GM23338 (cell line): ENCODE results near the gene ELL2. TPM values are rescaled to one million over a fixed set of nuclear protein-coding genes. Genes with fewer than 3 reads are reported as not detected.

ENCODE experiments used
- ATAC-seq: fragments of 200-7000 bp; cut with Tn5 transposase; 3 replicates; pipeline ENCODE4 v1.9.1; 2020
- DNase-seq: peaks from one replicate; pipeline ENCODE4 v3.0.0-alpha.2; 2015; ENCODE audit warnings: low spot score
- H2AFZ ChIP-seq: fragments of 200-600 bp; sonication (generic); 2 replicates; pipeline ENCODE4 v1.8.0; 2016; ENCODE audit warnings: antibody characterized with exemption, mild to moderate bottlenecking, moderate library complexity
- H3F3A ChIP-seq: fragments of 200-600 bp; sonication (generic); replicated peaks from 2 replicates; pipeline ENCODE4 v1.8.0; 2017; ENCODE audit warnings: antibody characterized with exemption, mixed run types, low read depth
- H3K27ac ChIP-seq: fragments of 200-600 bp; sonication (generic); 2 replicates; pipeline ENCODE4 v1.6.1; 2016; ENCODE audit warnings: low read depth
- H3K27me3 ChIP-seq: fragments of 200-600 bp; sonication (generic); 2 replicates; pipeline ENCODE4 v1.8.0; 2016; ENCODE audit warnings: mild to moderate bottlenecking, mixed run types, moderate library complexity; ENCODE audit not compliant: insufficient read depth
- H3K36me3 ChIP-seq: fragments of 200-600 bp; sonication (generic); 2 replicates; pipeline ENCODE4 v1.8.0; 2016; ENCODE audit warnings: mild to moderate bottlenecking; ENCODE audit not compliant: insufficient read depth
- H3K4me1 ChIP-seq: fragments of 200-600 bp; sonication (generic); 2 replicates; pipeline ENCODE4 v1.8.0; 2016; ENCODE audit warnings: mild to moderate bottlenecking, moderate library complexity; ENCODE audit not compliant: insufficient read depth
- H3K4me2 ChIP-seq: fragments of 200-600 bp; sonication (generic); 2 replicates; pipeline ENCODE4 v1.7.1; 2017; ENCODE audit warnings: mixed run types
- H3K4me3 ChIP-seq: fragments of 200-600 bp; sonication (generic); 2 replicates; pipeline ENCODE4 v1.6.1; 2016; ENCODE audit warnings: mixed run types
- H3K79me2 ChIP-seq: fragments of 200-600 bp; sonication (generic); replicated peaks from 2 replicates; pipeline ENCODE4 v1.8.0; 2017; ENCODE audit warnings: mild to moderate bottlenecking; ENCODE audit not compliant: insufficient read depth
- H3K9me2 ChIP-seq: fragments of 200-600 bp; sonication (generic); 2 replicates; pipeline ENCODE4 v1.8.0; 2017; ENCODE audit not compliant: insufficient read depth
- H4K20me1 ChIP-seq: fragments of 200-600 bp; sonication (generic); replicated peaks from 2 replicates; pipeline ENCODE4 v1.8.0; 2017; ENCODE audit warnings: mild to moderate bottlenecking; ENCODE audit not compliant: insufficient read depth
- H3K27ac Mint-ChIP-seq: 2 replicates; pipeline ENCODE4 v1.8.0; 2020; ENCODE audit warnings: inconsistent platforms, mild to moderate bottlenecking, moderate library complexity, mixed read lengths
- H3K27me3 Mint-ChIP-seq: 3 replicates; pipeline ENCODE4 v1.8.0; 2022; ENCODE audit warnings: low read depth, mild to moderate bottlenecking, moderate library complexity, mixed read lengths, inconsistent platforms; ENCODE audit not compliant: insufficient read depth, poor library complexity
- H3K36me3 Mint-ChIP-seq: 3 replicates; pipeline ENCODE4 v1.8.0; 2021; ENCODE audit warnings: low read depth, mild to moderate bottlenecking, inconsistent platforms, moderate library complexity, mixed read lengths
- H3K4me1 Mint-ChIP-seq: 3 replicates; pipeline ENCODE4 v1.8.0; 2020; ENCODE audit warnings: mild to moderate bottlenecking, inconsistent platforms, mixed read lengths
- H3K4me3 Mint-ChIP-seq: 3 replicates; pipeline ENCODE4 v1.8.0; 2021; ENCODE audit warnings: moderate library complexity, mild to moderate bottlenecking, inconsistent platforms, mixed read lengths
- H3K9me3 Mint-ChIP-seq: 3 replicates; pipeline ENCODE4 v1.8.0; 2020; ENCODE audit warnings: moderate library complexity, mild to moderate bottlenecking, inconsistent platforms, mixed read lengths
- CREB1 ChIP-seq: fragments of 250-450 bp; sonication (Bioruptor Pico); IDR thresholded peaks from 2 replicates; pipeline ENCODE4 v1.5.0; 2020; ENCODE audit warnings: low read depth, mild to moderate bottlenecking, moderate library complexity
- CTCF ChIP-seq, 2 experiments: fragments of 200-600 bp in 1 of 2; sonication (generic) in 1 of 2; conservative IDR thresholded peaks; 2 replicates each; pipeline versions ENCODE4 v1.5.1 to v1.6.1; 2016 to 2017; ENCODE audit warnings: antibody characterized with exemption in 2 of 2, low read depth in 2 of 2, mild to moderate bottlenecking in 2 of 2, moderate library complexity in 1 of 2
- EZH2 ChIP-seq: fragments of 200-600 bp; sonication (generic); IDR thresholded peaks from one replicate; pipeline ENCODE4 v1.8.0; 2017; ENCODE audit warnings: antibody characterized with exemption, mild to moderate bottlenecking, low read depth; ENCODE audit not compliant: unreplicated experiment
- EZH2phosphoT487 ChIP-seq: fragments of 200-600 bp; sonication (generic); IDR thresholded peaks from one replicate; pipeline ENCODE4 v1.8.1; 2018; ENCODE audit warnings: antibody characterized with exemption; ENCODE audit not compliant: unreplicated experiment
- JUNB ChIP-seq: IDR thresholded peaks from one replicate; pipeline ENCODE4 v1.6.1; 2016; ENCODE audit warnings: antibody characterized with exemption; ENCODE audit not compliant: unreplicated experiment
- ZNF462 ChIP-seq: fragments of 250-450 bp; sonication (Bioruptor Pico); IDR thresholded peaks from 2 replicates; pipeline ENCODE4 v1.5.0; 2020; ENCODE audit warnings: mild to moderate bottlenecking, moderate library complexity
- polyA plus RNA-seq: library from polyadenylated mRNA; unstranded; fragments of >200 nt; fragmentation: Nextera tagmentation; extraction: Ambion mirVana; gene quantifications from 2 replicates; pipeline ENCODE4 v1.2.1, GENCODE V29; 2016
- total RNA-seq: library from RNA; depleted of rRNA; stranded (reverse); fragments of >200 nt; shearing (Covaris generic); gene quantifications from 2 replicates; pipeline ENCODE4 v1.2.3, GENCODE V29; 2014

ELL2 gene
- total and polyA plus RNA-seq, 2 experiments from 2014 or later = 7.4 to 32.6 TPM

- TF ChIP-seq ZNF462 = no peak
- TF ChIP-seq CREB1 (CRISPR knock-in tag) = no peak
These were observed 24.4 kb upstream of the ELL2 start (continued) for GRCh38 chr5:95986001-95986400.

- H3K4me2 ChIP-seq = no peak overlapping the region
- no peaks in the 10 kb centered on the region for H3K36me3 Mint-ChIP-seq
- ATAC-seq = no peak
- H3K4me1 Mint-ChIP-seq = peaks cover 2% of the 10 kb centered on the region; the same call in 1 of the 3 replicates
- no peaks in the 10 kb centered on the region for H3K9me2 ChIP-seq
- no peaks in the 10 kb centered on the region for H3K27me3 Mint-ChIP-seq
- no peaks in the 10 kb centered on the region for H3F3A ChIP-seq
- no peak overlapping the region for H3K4me3 ChIP-seq
- TF ChIP-seq EZH2phosphoT487 (no peak), CREB1 (CRISPR knock-in tag) (no peak), JUNB (no peak), CTCF (conservative IDR thresholded peaks at IDR 0.05; ENCODE audit: low read depth in 2 of 2) (0 out of 4 replicates have a peak, but pooled peaks of 1 of the 2 experiments have one; percentile 12), EZH2 (no peak)
- no peaks in the 10 kb centered on the region for H3K79me2 ChIP-seq
- no peaks in the 10 kb centered on the region for H3K27me3 ChIP-seq
- no peak overlapping the region for H3K27ac ChIP-seq
- no peaks in the 10 kb centered on the region for H3K36me3 ChIP-seq
- no peak overlapping the region for H2AFZ ChIP-seq
- no peaks in the 10 kb centered on the region for H3K4me1 ChIP-seq
- no peaks in the 10 kb centered on the region for H3K9me3 Mint-ChIP-seq
- no peaks in the 10 kb centered on the region for H4K20me1 ChIP-seq
- H3K4me3 Mint-ChIP-seq = no peak overlapping the region
- DNase-seq = peak; percentile 16
- no peak overlapping the region for H3K27ac Mint-ChIP-seq
These were observed 23.6 kb upstream of the ELL2 start for GRCh38 chr5:95985249-95985648.
